22Rv1 (cell line): ENCODE data around the gene CACUL1.

ENCODE experiments used
- H3K27ac ChIP-seq: fragments of 450-650 bp; 2 replicates; pipeline ENCODE4 v1.5.1; 2017
- CTCF ChIP-seq: fragments of 450-650 bp; IDR thresholded peaks from 2 replicates; pipeline ENCODE4 v1.5.1; 2017; ENCODE audit warnings: mild to moderate bottlenecking
- ZFX ChIP-seq: fragments of 450-650 bp; IDR thresholded peaks from 2 replicates; pipeline ENCODE4 v1.6.1; 2017; ENCODE audit warnings: antibody characterized with exemption, borderline replicate concordance

The CACUL1 gene

DNA sequence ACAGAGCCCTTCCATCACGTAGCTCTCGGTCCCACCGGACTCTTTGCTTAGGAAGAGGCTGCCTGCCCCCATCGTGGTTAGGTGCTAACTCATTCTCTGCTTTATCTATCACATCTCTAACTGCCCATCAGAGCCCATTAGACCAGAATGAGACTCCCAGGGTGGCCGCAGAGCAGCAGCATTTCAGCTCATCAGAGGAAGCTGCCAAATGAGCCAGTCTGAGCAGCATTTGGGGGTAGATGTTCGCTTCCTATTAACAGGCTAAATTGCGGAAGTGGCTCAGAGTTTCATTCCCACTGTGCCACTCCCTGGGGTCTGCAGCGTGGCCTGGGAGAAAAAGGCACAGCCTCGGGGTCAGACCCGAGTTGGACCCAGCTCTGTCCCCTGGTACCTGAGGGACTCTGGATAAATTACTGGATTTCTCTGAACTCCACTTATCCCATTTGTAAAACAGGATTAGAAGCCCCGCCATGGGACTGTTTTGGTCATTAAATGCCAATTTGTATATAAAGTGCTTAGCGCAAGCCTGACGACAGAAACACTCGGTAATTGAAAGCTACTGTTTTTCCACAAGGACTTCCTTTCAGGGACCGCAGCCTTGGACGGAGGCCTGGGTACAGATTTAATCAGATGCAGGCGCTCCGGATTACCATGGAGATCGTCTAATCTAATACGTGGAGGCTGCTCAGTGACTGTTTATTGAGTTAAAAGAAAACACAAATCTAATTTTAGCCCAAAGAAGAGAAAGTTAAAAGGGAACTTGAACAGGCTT is 85.6 kb downstream of the CACUL1 start:
- TF ChIP-seq CTCF: no peak
- no peak for TF ChIP-seq ZFX
- no peak overlapping the region for H3K27ac ChIP-seq

- no peak for TF ChIP-seq ZFX
- no peak for TF ChIP-seq CTCF
- H3K27ac ChIP-seq: no peak overlapping the region
Measured at GRCh38 chr10:118668228-118668952, 86.4 kb downstream of the CACUL1 start.

- no peak for TF ChIP-seq CTCF
- TF ChIP-seq ZFX: no peak
- no peak overlapping the region for H3K27ac ChIP-seq
Measured at GRCh38 chr10:118667732-118668131, 87.0 kb downstream of the CACUL1 start.

DNA sequence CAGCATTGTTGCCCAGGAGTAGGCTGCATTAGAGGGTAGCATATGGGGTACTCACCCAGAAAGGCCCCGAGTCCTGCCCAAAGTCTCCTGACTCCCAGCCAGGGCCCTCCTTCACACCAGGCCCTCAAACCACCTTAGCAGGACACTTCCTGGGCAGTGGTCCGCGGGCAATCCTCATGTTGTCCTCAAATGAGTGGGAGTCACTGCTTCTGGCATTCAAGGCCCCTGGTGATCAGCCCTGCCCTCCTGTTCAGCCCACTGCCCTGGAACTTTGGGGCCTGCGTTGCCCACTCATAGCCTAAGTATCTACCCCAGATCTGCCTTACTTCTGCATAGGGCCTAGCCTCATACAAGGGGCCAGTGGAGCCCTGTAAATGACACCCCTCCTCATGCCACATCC is 88.4 kb downstream of the CACUL1 start:
- H3K27ac ChIP-seq: no peak overlapping the region
- TF ChIP-seq CTCF (no peak), ZFX (no peak)

DNA sequence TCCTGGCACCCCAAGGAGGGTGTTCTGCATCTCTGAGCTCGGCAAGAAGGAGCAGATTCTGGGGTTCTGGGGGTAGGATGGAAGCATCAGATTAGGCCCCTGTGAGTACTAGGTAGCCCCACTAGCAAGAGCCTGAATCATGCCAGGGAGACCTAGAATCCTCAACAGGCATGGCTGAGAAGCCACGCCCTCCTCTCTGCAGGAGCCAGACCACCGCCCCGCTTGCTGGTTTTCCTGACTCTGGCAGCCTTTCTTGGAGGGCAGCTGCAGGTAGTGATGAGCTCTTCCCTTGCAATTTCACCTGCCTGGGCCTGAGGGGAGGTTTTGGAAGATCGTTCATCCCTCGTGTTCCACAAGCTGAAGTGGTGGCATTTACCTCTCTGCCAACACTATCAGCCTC is 90.4 kb downstream of the CACUL1 start:
- no peak overlapping the region for H3K27ac ChIP-seq

GRCh38 chr10:118663176-118663575 is 91.6 kb downstream of the CACUL1 start:
- no peak for TF ChIP-seq ZFX
- no peak for TF ChIP-seq CTCF
- no peak overlapping the region for H3K27ac ChIP-seq

More for the DNA sequence above, 90.4 kb downstream of the CACUL1 start:
- no peak for TF ChIP-seq CTCF
- TF ChIP-seq ZFX: no peak
